SJCRH30 (cell line): Measurements from ENCODE around the gene CSNK1G1. TPM values are rescaled to one million over a fixed set of nuclear protein-coding genes. Genes with fewer than 3 reads are reported as not detected.
A peak's percentile ranks its signal among the peaks of the same experiment; 100 is the strongest.

ENCODE experiments used
- DNase-seq, 2 experiments: peaks; one replicate each; pipeline ENCODE4 v3.0.0-alpha.2; 2015 to 2020
- H3K27ac ChIP-seq: fragments of 250-450 bp; sonication (Bioruptor Pico); 2 replicates; pipeline ENCODE4 v1.5.1; 2020; ENCODE audit warnings: mild to moderate bottlenecking, moderate library complexity
- H3K27me3 ChIP-seq: fragments of 250-450 bp; sonication (Bioruptor Pico); 2 replicates; pipeline ENCODE4 v1.5.1; 2020; ENCODE audit warnings: mild to moderate bottlenecking, moderate library complexity
- H3K36me3 ChIP-seq: fragments of 250-450 bp; sonication (Bioruptor Pico); 2 replicates; pipeline ENCODE4 v1.5.1; 2020; ENCODE audit warnings: mild to moderate bottlenecking, moderate library complexity
- H3K4me1 ChIP-seq: fragments of 250-450 bp; sonication (Bioruptor Pico); 2 replicates; pipeline ENCODE4 v1.5.1; 2020; ENCODE audit warnings: mild to moderate bottlenecking, moderate library complexity
- H3K4me3 ChIP-seq: fragments of 250-450 bp; sonication (Bioruptor Pico); 2 replicates; pipeline ENCODE4 v1.5.1; 2020; ENCODE audit warnings: mild to moderate bottlenecking, moderate library complexity
- H3K9me3 ChIP-seq: fragments of 250-450 bp; sonication (Bioruptor Pico); replicated peaks from 2 replicates; pipeline ENCODE4 v1.5.1; 2020; ENCODE audit warnings: mild to moderate bottlenecking, moderate library complexity
- total RNA-seq: library from RNA; depleted of rRNA; stranded (reverse); fragments of >200 nt; shearing (Covaris generic); gene quantifications from 2 replicates; pipeline ENCODE4 v1.2.3, GENCODE V29; 2014

The CSNK1G1 gene
- total RNA-seq, 1 experiment from 2014 or later = 20.3 TPM

DNA sequence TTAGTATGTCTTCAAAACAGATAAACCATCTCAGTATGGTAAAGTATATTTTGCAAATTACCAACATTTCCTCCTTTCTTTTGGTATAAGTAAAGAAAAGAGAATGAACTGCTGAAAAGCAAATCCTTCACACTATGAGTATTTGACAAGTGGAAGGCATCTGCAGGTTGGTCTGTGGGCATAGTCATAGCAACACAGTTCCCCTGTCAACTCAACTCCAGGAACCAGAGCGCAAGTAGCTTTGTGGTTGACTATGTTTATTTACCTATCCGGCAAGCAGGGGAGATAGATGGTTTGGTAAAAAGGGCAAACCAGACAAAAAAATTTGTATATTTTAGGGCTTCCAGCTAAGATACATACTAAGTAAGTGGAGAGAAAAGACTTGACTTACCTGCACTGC, 104.9 kb downstream of the CSNK1G1 start:
- no peaks in the 10 kb centered on the region for H3K27me3 ChIP-seq
- DNase-seq = peak; percentile 7 to 25
- no peak overlapping the region for H3K4me3 ChIP-seq
- no peak overlapping the region for H3K27ac ChIP-seq
- no peaks in the 10 kb centered on the region for H3K36me3 ChIP-seq
- no peaks in the 10 kb centered on the region for H3K9me3 ChIP-seq
- H3K4me1 ChIP-seq = peaks cover 25% of the 10 kb centered on the region

DNA sequence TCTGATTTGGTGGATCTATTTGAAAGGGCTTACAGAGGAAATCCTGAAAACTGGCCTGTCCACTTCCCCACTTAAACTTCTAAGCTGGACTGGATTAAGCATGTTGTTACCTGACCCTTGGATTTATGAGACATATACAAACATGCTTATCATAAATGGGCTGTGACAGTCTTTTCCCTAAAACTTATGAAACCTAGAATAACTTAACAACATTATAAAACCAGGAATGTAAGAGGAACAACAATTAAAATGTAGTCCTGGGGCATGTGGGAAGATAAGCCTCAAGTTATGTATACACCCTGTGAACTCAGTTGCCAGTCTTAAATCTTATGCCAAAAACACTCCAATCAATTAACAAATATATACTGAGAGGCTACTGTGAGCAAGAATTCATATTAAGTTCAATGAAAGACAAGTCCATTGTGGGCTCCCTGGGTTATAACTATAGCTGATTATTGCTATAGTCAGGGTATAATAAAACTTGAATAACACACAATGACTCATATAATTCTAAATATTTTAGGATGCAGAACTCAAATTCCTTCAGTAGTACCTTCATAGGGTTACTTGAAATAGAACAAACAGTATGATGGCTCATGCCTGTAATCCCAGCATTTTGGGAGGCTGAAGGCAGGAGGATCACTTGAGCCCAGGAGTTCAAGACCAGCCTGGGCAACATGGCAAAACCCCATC, 105.9 kb downstream of the CSNK1G1 start:
- no peaks in the 10 kb centered on the region for H3K9me3 ChIP-seq
- no peak for DNase-seq
- no peak overlapping the region for H3K27ac ChIP-seq
- H3K4me3 ChIP-seq = no peak overlapping the region
- H3K36me3 ChIP-seq = no peaks in the 10 kb centered on the region
- H3K4me1 ChIP-seq = peaks cover 25% of the 10 kb centered on the region
- H3K27me3 ChIP-seq = no peaks in the 10 kb centered on the region

DNA sequence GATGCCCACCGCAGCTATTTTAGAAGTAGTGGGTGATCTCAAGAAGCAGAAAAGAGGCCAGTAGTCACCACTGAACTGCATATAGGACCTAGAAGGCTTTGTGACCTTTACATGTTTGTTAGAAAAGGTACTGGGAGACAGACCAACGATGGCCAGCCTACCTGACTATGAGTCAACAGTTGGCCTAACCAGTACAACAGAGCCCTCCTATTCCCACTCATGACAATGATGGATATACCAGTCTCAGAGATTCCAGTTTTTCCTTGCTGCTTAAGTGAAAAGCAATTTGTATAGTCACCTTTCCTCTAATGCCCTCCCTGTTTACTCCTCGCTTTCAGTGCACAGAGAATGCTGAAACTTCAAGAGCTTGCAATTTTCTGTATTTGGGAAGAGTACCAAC, 106.6 kb downstream of the CSNK1G1 start:
- no peak overlapping the region for H3K27ac ChIP-seq
- H3K36me3 ChIP-seq = no peaks in the 10 kb centered on the region
- H3K4me1 ChIP-seq = peaks cover 25% of the 10 kb centered on the region

DNA sequence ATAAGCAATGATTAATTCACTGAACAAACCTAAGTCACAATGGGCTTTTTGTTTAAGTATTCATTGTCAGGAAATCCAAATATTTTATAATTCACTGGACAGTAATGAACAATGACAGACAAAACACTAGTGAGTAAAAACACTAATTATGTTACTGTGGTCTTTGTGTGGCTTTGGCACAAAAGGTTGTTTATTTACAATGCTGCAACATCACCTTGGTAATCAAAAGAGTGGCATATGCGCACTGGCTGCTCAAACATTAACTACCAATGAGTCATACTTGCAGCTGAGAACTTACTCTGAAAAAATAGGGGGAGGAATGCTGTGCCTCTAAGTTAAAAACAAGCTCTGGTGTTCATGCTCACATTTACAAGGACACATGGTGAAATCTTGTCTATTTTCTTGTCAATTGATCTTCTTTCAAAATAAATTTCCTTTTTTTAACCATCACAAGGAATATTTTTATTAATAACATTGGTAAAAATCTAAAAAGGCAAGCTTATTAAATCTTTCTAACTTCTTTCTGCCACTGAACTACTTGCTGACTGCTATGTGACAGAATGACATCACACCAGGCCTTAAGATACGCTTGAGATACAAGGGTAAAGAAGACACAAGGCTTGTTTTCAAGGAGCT, 107.9 kb downstream of the CSNK1G1 start:
- Histone ChIP-seq H3K4me3 (no peak overlapping the region), H3K9me3 (no peaks in the 10 kb centered on the region), H3K36me3 (no peaks in the 10 kb centered on the region), H3K27me3 (no peaks in the 10 kb centered on the region), H3K27ac (no peak overlapping the region), H3K4me1 (peaks cover 25% of the 10 kb centered on the region)
- peak; percentile 21 to 52 for DNase-seq

More for the DNA sequence above, 106.6 kb downstream of the CSNK1G1 start:
- Histone ChIP-seq H3K9me3 (no peaks in the 10 kb centered on the region), H3K4me3 (no peak overlapping the region), H3K27me3 (no peaks in the 10 kb centered on the region)
- DNase-seq = no peak

- Histone ChIP-seq H3K36me3 (no peaks in the 10 kb centered on the region), H3K9me3 (no peaks in the 10 kb centered on the region), H3K4me3 (no peak overlapping the region), H3K4me1 (peaks cover 25% of the 10 kb centered on the region), H3K27me3 (no peaks in the 10 kb centered on the region), H3K27ac (no peak overlapping the region)
- no peak for DNase-seq
Observed at GRCh38 chr15:64247535-64247905, 108.5 kb downstream of the CSNK1G1 start.

DNA sequence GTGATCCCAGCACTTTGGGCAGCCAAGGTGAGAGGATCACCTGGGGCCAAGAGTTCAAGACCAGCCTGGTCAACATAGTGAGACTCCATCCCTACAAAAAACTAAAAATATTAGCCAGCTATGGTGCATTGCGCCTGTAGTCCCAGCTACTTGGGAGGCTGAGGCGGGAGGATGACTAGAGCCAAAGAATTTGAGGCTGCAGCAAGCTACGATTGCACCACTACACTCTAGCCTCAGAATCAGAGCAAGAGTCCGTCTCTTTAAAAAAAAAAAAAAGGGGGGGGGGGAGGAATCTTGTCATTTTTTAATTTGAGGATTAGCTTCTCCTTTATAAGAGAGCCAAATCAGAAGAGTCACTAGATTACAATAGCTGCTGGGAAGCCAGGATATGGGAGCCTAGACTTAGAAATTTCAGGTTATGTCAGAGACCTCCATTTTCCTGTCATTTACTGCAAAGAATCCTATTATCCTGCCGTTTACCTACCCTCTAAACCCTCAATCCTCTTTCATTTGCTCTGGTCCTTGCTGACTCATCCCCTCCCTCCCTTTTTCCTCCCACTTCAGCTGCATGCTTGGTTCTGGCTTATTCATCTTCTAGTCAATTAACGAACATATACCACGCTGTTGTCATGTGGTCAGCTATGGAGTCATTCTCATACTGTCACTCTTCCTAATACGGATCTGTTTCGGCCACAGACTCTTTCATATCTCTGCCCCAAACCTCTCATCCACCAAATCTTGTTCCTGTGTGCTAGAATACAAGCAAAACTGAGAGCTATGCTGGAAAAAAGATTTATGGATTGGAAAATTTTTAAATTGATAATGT, 109.4 kb downstream of the CSNK1G1 start:
- Histone ChIP-seq H3K36me3 (no peaks in the 10 kb centered on the region), H3K4me1 (peaks cover 22% of the 10 kb centered on the region), H3K27me3 (no peaks in the 10 kb centered on the region), H3K4me3 (no peak overlapping the region), H3K27ac (peak overlapping the region; percentile 14; the same call in 1 of the 2 replicates), H3K9me3 (no peaks in the 10 kb centered on the region)
- DNase-seq = peak; percentile 25 to 47

DNA sequence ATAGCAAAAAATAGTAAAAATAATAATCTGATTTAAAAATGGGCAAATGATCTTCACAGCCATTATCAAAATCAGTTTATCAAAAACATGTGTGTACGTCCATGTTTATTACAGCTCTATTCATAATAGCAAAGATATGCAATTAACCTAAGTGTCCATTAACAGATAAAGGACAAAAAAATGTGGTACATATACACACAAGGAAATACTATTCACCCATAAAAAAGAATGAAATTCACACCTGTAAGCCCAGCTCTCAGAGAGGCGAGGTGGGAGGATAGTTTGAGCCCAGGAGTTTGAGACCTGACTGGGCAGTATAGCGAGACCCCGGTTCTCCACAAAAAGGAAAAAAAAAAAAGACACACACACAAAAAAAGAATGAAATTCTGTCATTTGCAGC, 110.6 kb downstream of the CSNK1G1 start:
- no peak for DNase-seq
- Histone ChIP-seq H3K36me3 (no peaks in the 10 kb centered on the region), H3K4me3 (no peak overlapping the region), H3K27me3 (no peaks in the 10 kb centered on the region), H3K9me3 (no peaks in the 10 kb centered on the region), H3K27ac (no peak overlapping the region), H3K4me1 (peaks cover 16% of the 10 kb centered on the region)

- H3K27ac ChIP-seq = no peak overlapping the region
- peaks cover 8% of the 10 kb centered on the region for H3K4me1 ChIP-seq
- no peaks in the 10 kb centered on the region for H3K27me3 ChIP-seq
- no peak for DNase-seq
- no peak overlapping the region for H3K4me3 ChIP-seq
- no peaks in the 10 kb centered on the region for H3K9me3 ChIP-seq
- no peaks in the 10 kb centered on the region for H3K36me3 ChIP-seq
Observed at GRCh38 chr15:64237677-64238076, 118.3 kb downstream of the CSNK1G1 start.

DNA sequence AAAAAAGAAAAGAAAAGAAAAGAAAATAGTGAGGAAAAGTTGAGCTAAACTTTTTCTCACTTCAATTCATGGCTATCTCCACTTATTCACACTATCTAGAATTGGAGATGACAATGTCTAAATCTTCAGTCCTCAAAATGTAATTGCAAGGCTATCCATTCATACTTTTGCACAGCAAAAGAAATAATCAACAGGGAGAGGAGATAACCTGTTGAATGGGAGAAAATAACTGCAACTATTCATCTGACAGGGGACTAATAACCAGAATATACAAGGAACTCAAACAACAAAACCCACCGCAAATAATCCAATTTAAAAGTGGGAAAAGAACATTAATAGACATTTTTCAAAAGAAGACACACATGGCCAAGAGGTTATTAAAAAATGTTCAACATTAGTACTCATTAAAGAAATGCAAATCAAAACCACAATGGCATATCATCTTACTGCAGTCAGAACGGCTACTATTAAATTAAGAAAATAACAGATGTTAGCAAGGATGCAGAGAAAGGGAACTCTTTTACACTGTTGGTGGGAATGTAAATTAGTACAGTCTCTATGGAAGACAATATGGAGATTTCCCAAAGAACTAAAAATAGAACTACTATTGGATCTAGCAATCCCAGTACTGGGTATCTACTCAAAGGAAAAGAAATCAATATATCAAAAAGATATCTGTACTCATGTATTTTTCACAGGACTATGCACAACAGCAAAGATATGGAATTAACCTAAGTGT, 119.6 kb downstream of the CSNK1G1 start:
- H3K4me3 ChIP-seq = no peak overlapping the region
- no peaks in the 10 kb centered on the region for H3K27me3 ChIP-seq
- no peaks in the 10 kb centered on the region for H3K9me3 ChIP-seq
- peaks cover 8% of the 10 kb centered on the region for H3K4me1 ChIP-seq
- no peak for DNase-seq
- H3K36me3 ChIP-seq = no peaks in the 10 kb centered on the region
- H3K27ac ChIP-seq = no peak overlapping the region

DNA sequence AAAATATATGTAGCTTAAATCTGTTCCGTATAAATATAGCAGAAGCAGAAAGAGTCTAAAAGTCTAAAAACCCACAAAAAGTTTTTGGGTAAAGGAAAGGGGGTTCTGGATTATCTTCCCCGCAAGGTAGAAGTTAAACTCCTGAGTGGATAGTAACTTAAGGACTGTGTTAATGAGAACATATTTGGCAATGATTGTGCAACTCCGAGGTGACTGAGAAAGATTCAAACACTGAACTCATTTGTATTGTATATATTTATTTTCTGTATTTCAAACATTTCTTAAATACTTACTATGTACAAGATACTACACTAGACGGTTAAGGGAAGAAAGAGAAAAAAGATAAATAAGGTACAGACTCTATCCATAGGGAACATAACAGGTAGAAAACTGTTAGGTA, 120.4 kb downstream of the CSNK1G1 start:
- Histone ChIP-seq H3K4me3 (no peak overlapping the region), H3K9me3 (no peaks in the 10 kb centered on the region), H3K27ac (no peak overlapping the region), H3K27me3 (no peaks in the 10 kb centered on the region), H3K36me3 (no peaks in the 10 kb centered on the region), H3K4me1 (peaks cover 8% of the 10 kb centered on the region)
- DNase-seq = no peak

DNA sequence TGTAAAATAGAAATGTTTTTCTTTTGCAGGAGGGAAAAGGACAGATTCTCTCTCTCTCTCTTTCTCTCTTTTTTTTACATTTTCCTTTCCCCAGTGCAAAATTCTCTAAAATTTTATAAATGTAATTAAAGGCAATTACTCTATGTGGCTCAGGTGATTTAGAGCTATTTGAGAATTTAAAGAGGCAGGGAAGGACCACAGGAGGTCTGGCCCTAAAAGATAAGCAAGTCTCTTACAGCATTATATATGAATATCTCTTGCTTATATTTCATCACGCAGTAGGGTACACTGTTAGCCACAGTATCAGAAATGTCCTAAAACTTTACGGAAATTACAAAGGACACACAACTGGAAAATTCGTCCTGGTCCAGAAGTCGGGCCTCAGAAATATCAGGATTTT, 122.7 kb downstream of the CSNK1G1 start:
- Histone ChIP-seq H3K4me1 (peaks cover 8% of the 10 kb centered on the region), H3K27me3 (no peaks in the 10 kb centered on the region), H3K27ac (no peak overlapping the region), H3K4me3 (no peak overlapping the region), H3K36me3 (no peaks in the 10 kb centered on the region), H3K9me3 (no peaks in the 10 kb centered on the region)
- DNase-seq = no peak

GRCh38 chr15:64232400-64232799, 123.6 kb downstream of the CSNK1G1 start:
- H3K27ac ChIP-seq = no peak overlapping the region
- no peaks in the 10 kb centered on the region for H3K9me3 ChIP-seq
- no peak overlapping the region for H3K4me3 ChIP-seq
- peaks cover 8% of the 10 kb centered on the region for H3K4me1 ChIP-seq
- no peaks in the 10 kb centered on the region for H3K36me3 ChIP-seq
- no peak for DNase-seq
- no peaks in the 10 kb centered on the region for H3K27me3 ChIP-seq

DNA sequence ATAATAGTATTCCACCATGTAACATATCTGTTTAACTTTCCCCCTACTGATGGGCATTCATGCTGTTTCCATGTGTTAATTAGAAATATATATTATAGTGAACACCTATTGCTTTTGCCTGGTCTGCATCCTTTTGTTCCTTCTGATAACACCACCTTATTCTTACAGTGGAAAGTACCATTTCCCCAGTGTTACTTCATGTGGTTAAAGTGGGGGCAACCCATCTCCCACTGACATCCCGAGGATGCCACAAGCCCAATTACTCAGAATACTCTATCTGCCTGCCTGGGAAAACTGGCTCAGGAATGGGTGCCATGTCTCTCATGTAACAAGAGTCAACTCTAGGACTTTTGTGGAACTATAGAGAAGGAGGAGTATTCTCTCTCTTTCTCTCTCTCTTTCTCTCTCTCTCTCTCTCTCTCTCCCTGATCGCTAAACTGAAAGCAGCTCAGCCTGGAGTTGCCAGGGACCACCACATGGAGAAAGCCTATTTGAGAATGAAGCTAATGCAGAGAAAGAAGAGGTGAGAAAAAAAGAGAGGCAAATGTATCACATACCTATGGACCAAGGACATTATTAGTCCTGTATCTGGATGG, 126.7 kb downstream of the CSNK1G1 start:
- Histone ChIP-seq H3K27ac (no peak overlapping the region), H3K9me3 (no peaks in the 10 kb centered on the region), H3K4me1 (no peaks in the 10 kb centered on the region), H3K4me3 (no peak overlapping the region), H3K27me3 (no peaks in the 10 kb centered on the region), H3K36me3 (no peaks in the 10 kb centered on the region)
- no peak for DNase-seq

GRCh38 chr15:64225804-64226203, 130.2 kb downstream of the CSNK1G1 start:
- DNase-seq = no peak
- Histone ChIP-seq H3K9me3 (0 out of 2 replicates have a peak, but pooled peaks cover 6% of the 10 kb centered on the region), H3K27me3 (no peaks in the 10 kb centered on the region), H3K4me1 (no peaks in the 10 kb centered on the region), H3K27ac (no peak overlapping the region), H3K4me3 (no peak overlapping the region), H3K36me3 (no peaks in the 10 kb centered on the region)
